HepG2 (cell line): ENCODE data around the gene NGEF. TPM values are rescaled to one million over a fixed set of nuclear protein-coding genes. Genes with fewer than 3 reads are reported as not detected.

Experiments used
- ELF3 ChIP-seq: IDR thresholded peaks from 2 replicates; pipeline ENCODE4 v1.6.1; 2016; ENCODE audit warnings: missing genetic modification reagents, missing compliant biosample characterization
- EP300 ChIP-seq, 3 experiments: sonication (generic) in 1 of 3; formaldehyde crosslinking in 1 of 3; IDR thresholded peaks; 2 replicates each; pipeline versions ENCODE4 v1.5.1 to v1.6.1; 2011 to 2020; ENCODE audit warnings: low read depth in 2 of 3, low read length in 2 of 3, borderline replicate concordance in 1 of 3, improper control_type of control experiment in 1 of 3, mild to moderate bottlenecking in 1 of 3, missing genetic modification reagents in 1 of 3, moderate library complexity in 1 of 3
- HMGXB4 ChIP-seq, 2 experiments: sonication (generic) in 1 of 2; formaldehyde crosslinking in 1 of 2; IDR thresholded peaks; 2 replicates each; pipeline versions ENCODE4 v1.4.0 to v1.6.1; 2018 to 2020; ENCODE audit warnings: missing genetic modification reagents in 2 of 2, borderline replicate concordance in 1 of 2, low read depth in 1 of 2, mild to moderate bottlenecking in 1 of 2, missing biosample characterization in 1 of 2
- KAT7 ChIP-seq: IDR thresholded peaks from 2 replicates; pipeline ENCODE4 v1.6.1; 2018; ENCODE audit warnings: borderline replicate concordance, missing compliant biosample characterization
- KLF16 ChIP-seq, 2 experiments: sonication (generic) in 1 of 2; formaldehyde crosslinking in 1 of 2; IDR thresholded peaks; 2 replicates each; pipeline versions ENCODE4 v1.6.1 to v1.8.0; 2016 to 2023; ENCODE audit warnings: missing genetic modification reagents in 2 of 2, missing compliant biosample characterization in 1 of 2
- LCORL ChIP-seq, 2 experiments: fragments of 450-650 bp in 1 of 2; sonication (generic) in 1 of 2; formaldehyde crosslinking in 1 of 2; IDR thresholded peaks; 2 replicates each; pipeline versions ENCODE4 v1.5.0 to v1.6.1; 2017 to 2020; ENCODE audit warnings: antibody characterized with exemption in 1 of 2, missing genetic modification reagents in 1 of 2
- NR2F2 ChIP-seq: IDR thresholded peaks from 2 replicates; pipeline ENCODE4 v1.6.1; 2012; ENCODE audit warnings: low read depth, inconsistent platforms, borderline replicate concordance
- PBX3 ChIP-seq: sonication (generic); formaldehyde crosslinking; IDR thresholded peaks from 2 replicates; pipeline ENCODE4 v1.8.1; 2023; ENCODE audit warnings: missing genetic modification reagents, inconsistent platforms, borderline replicate concordance
- TRAFD1 ChIP-seq: sonication (generic); formaldehyde crosslinking; IDR thresholded peaks from 2 replicates; pipeline ENCODE4 v1.5.1; 2020; ENCODE audit warnings: missing genetic modification reagents, mild to moderate bottlenecking, borderline replicate concordance
- ZBTB25 ChIP-seq: IDR thresholded peaks from 2 replicates; pipeline ENCODE4 v1.6.1; 2018; ENCODE audit warnings: missing genetic modification reagents
- ZNF333 ChIP-seq: sonication (generic); formaldehyde crosslinking; IDR thresholded peaks from 2 replicates; pipeline ENCODE4 v1.4.0; 2020; ENCODE audit warnings: mild to moderate bottlenecking, missing genetic modification reagents, borderline replicate concordance
- ZNF543 ChIP-seq: sonication (generic); formaldehyde crosslinking; IDR thresholded peaks from 2 replicates; pipeline ENCODE4 v1.4.0; 2020; ENCODE audit warnings: mild to moderate bottlenecking, missing genetic modification reagents
- polyA plus RNA-seq, 8 experiments: library from polyadenylated mRNA; depleted of rRNA in 3 of 8; stranded (reverse) in 7 of 8; unstranded in 1 of 8; fragments of >200 nt; fragmentation: Illumina TruSeq in 4 of 8; extraction: Trizol in 4 of 8; gene quantifications; 2 replicates each; pipeline versions ENCODE4 v1.2.1 to v1.2.3, GENCODE V29; 2011 to 2016; ENCODE audit warnings: low read depth in 4 of 8, missing spikeins in 1 of 8, mixed read lengths in 1 of 8; ENCODE audit not compliant: insufficient read depth in 1 of 8
- total RNA-seq, 5 experiments: library from RNA; depleted of rRNA; stranded (reverse); fragments of >200 nt; fragmentation: Illumina TruSeq; extraction: Trizol; gene quantifications; 2 replicates each; pipeline ENCODE4 v1.2.3, GENCODE V29; 2016; ENCODE audit warnings: low read depth in 1 of 5
- TF ChIP-seq, protein P1 (sequence below): sonication (generic); formaldehyde crosslinking; IDR thresholded peaks from 2 replicates; pipeline ENCODE4 v1.4.0; 2020; ENCODE audit warnings: missing genetic modification reagents
- TF ChIP-seq, protein P2 (sequence below): sonication (generic); formaldehyde crosslinking; IDR thresholded peaks from 2 replicates; pipeline ENCODE4 v1.4.0; 2020; ENCODE audit warnings: missing genetic modification reagents

Gene NGEF
- total and polyA plus RNA-seq, 2 of the 13 experiments (the other 11 are each of a cell fraction or from before 2014, with no cell fraction given): 14.4 to 36.9 TPM

GRCh38 chr2:232873909-232874641 is 139.0 kb downstream of the NGEF start (continued):
- no peak for TF ChIP-seq PBX3 (CRISPR knock-in tag)
- TF ChIP-seq EP300 (IDR thresholded peaks at IDR 0.05; ENCODE audit: low read depth in 2 of 2, low read length in 2 of 2): peak in 1 of 2 experiments; percentile 73; a peak in 1 of 4 replicates
- no peak for TF ChIP-seq EP300 (CRISPR knock-in tag; IDR thresholded peaks at IDR 0.05; ENCODE audit: borderline replicate concordance)
- TF ChIP-seq ZBTB25 (CRISPR knock-in tag): no peak
- TF ChIP-seq LCORL (IDR thresholded peaks at IDR 0.05): no peak
- no peak for TF ChIP-seq LCORL (CRISPR knock-in tag; IDR thresholded peaks at IDR 0.05)
- no peak for TF ChIP-seq KLF16 (CRISPR knock-in tag; IDR thresholded peaks at IDR 0.05)
- TF ChIP-seq, protein P1, sequence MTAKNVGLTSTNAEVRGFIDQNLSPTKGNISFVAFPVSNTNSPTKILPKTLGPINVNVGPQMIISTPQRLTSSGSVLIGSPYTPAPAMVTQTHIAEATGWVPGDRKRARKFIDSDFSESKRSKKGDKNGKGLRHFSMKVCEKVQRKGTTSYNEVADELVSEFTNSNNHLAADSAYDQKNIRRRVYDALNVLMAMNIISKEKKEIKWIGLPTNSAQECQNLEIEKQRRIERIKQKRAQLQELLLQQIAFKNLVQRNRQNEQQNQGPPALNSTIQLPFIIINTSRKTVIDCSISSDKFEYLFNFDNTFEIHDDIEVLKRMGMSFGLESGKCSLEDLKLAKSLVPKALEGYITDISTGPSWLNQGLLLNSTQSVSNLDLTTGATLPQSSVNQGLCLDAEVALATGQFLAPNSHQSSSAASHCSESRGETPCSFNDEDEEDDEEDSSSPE (CRISPR knock-in tag): no peak
- TF ChIP-seq HMGXB4 (CRISPR knock-in tag; IDR thresholded peaks at IDR 0.05; ENCODE audit: borderline replicate concordance in 1 of 2, low read depth in 1 of 2): 0 out of 4 replicates have a peak, but pooled peaks of 1 of the 2 experiments have one; percentile 20
- no peak for TF ChIP-seq ZNF543 (CRISPR knock-in tag)
- 0 out of 2 replicates have a peak, but pooled peaks have one; percentile 36 for TF ChIP-seq NR2F2
- TF ChIP-seq ELF3 (CRISPR knock-in tag): peak; percentile 96
- TF ChIP-seq, protein P2, sequence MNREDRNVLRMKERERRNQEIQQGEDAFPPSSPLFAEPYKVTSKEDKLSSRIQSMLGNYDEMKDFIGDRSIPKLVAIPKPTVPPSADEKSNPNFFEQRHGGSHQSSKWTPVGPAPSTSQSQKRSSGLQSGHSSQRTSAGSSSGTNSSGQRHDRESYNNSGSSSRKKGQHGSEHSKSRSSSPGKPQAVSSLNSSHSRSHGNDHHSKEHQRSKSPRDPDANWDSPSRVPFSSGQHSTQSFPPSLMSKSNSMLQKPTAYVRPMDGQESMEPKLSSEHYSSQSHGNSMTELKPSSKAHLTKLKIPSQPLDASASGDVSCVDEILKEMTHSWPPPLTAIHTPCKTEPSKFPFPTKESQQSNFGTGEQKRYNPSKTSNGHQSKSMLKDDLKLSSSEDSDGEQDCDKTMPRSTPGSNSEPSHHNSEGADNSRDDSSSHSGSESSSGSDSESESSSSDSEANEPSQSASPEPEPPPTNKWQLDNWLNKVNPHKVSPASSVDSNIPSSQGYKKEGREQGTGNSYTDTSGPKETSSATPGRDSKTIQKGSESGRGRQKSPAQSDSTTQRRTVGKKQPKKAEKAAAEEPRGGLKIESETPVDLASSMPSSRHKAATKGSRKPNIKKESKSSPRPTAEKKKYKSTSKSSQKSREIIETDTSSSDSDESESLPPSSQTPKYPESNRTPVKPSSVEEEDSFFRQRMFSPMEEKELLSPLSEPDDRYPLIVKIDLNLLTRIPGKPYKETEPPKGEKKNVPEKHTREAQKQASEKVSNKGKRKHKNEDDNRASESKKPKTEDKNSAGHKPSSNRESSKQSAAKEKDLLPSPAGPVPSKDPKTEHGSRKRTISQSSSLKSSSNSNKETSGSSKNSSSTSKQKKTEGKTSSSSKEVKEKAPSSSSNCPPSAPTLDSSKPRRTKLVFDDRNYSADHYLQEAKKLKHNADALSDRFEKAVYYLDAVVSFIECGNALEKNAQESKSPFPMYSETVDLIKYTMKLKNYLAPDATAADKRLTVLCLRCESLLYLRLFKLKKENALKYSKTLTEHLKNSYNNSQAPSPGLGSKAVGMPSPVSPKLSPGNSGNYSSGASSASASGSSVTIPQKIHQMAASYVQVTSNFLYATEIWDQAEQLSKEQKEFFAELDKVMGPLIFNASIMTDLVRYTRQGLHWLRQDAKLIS (CRISPR knock-in tag): no peak
- TF ChIP-seq KAT7 (CRISPR knock-in tag): peak; percentile 52; the same call in 1 of the 2 replicates
- no peak for TF ChIP-seq ZNF333 (CRISPR knock-in tag)
- TF ChIP-seq TRAFD1: no peak
